ENCODE data around the gene MACO1.
A peak's percentile ranks its signal among the peaks of the same experiment; 100 is the strongest.
"Not testable (repeated sequence)": the region's sequence is repeated elsewhere in the genome, so short reads cannot be mapped to it uniquely, and the experiment has no call there.

Gene MACO1

GRCh38 chr1:25425098-25426085 is 5.3 kb upstream of the MACO1 start:
- no peak for DNase-seq

GRCh38 chr1:25427696-25428095 is 3.0 kb upstream of the MACO1 start:
- DNase-seq: no peak

DNA sequence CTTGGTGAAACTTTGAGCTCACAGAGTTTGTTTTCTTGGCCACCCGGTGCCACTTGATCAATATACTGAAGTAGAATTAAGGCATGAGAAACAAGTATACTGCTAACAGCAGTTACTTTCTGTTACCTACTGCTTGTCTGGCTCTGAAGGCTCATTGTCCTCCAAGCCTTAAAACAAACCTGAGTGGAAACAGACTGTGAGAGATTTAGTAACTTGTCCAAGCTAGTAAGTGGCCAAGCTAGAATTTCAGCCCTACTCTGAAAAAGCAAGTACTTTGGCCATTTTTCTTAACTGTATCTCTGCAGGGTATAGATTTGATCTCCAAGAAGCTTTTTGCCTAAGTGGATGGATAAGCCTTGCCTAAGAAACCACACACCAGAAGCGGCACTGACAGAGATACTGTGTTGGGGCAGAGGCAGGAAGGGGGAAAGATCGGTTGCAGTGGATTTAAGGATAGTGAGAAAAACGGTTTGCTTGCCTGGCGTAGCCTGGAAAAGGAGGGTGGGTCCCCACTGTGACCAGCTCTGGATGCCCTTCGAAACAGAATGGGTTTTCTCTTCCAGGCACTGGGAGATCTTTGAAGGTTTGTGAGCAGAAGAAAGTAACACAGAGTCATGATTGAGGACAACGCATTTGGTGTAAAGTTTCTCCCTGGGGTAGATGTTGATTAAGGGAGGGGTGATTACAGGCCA is 2.1 kb upstream of the MACO1 start:
- peak; percentile 76 for DNase-seq

DNA sequence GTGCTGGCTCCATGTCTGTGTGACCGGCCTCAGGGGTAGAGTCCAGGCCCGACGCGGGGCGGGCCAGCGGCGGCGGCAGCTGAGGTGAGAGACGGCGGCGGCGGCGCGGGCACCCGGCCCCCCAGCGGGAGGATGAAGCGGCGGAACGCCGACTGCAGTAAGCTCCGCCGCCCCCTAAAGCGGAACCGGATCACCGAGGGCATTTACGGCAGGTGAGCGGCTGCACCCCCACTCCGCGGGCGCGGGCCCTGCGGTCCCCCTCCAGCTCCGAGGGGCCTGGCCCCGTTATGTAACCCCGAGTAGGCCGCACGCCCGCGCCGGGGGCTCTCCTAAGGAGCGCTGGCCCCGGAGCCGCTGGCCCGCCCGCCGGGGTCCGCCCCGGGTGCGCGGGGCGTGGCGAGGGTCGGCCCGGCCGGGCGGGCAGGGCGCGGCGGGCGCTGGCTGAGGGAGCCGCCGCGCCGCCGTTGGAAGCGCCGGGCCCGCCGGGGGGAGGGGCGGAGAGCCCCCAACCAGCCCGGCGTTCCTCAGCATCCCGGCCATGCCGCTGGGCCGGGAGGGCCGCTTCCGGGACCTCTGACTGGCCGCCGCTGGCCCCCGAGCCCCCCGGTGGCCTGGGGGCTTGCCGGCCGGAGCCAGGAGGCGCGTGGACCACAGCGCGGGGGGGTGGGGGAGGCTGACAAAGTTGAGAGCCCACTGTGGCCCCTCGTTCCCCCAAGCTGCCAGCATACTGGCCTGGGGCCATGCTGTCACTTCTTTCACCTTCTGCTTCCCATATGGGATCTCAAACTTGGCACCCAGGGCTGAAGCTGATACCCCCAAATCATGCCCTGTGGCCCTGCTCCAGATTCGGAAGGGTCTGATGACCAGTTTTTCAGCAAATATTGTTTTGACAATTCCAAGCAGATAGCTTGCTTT is 527 bp downstream of the MACO1 start:
- no peak for DNase-seq

DNA sequence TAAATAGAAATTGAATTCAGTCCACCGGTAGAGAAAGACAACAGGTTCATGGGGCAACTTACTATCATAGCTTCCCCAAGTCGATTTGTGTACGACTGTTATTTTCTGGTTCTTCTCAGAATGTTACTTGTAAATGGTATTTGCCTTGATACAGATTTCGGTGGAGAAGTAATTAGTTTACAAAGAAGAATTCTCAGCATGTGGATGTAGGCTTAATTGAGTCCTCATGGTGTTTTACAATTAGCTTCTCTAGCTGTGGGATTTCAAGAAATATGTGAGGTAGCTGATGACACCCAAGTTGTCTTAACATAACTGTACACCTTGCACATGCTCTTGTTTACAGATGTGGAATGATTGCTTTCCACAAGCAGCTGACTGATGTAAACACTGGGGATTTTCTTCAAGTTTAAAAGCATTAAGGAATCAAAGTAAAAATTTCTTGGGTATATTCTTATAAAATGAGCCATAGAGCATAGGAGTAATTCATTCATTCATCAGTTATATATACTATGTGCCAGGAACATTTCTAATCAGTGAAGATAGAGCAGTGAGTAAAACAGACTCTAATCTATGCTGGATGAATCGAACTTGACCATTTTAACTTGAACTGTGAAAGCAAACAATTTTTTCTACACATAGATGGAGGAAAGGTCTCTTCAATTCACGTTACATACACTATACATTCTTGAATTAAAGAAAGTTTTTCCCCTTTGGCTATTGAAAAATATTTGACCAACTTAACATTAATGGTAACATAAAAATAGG is 1.4 kb downstream of the MACO1 start:
- peak; percentile 38 for DNase-seq

- no peak for DNase-seq
Measured at GRCh38 chr1:25432749-25433388, 2.2 kb downstream of the MACO1 start.

DNA sequence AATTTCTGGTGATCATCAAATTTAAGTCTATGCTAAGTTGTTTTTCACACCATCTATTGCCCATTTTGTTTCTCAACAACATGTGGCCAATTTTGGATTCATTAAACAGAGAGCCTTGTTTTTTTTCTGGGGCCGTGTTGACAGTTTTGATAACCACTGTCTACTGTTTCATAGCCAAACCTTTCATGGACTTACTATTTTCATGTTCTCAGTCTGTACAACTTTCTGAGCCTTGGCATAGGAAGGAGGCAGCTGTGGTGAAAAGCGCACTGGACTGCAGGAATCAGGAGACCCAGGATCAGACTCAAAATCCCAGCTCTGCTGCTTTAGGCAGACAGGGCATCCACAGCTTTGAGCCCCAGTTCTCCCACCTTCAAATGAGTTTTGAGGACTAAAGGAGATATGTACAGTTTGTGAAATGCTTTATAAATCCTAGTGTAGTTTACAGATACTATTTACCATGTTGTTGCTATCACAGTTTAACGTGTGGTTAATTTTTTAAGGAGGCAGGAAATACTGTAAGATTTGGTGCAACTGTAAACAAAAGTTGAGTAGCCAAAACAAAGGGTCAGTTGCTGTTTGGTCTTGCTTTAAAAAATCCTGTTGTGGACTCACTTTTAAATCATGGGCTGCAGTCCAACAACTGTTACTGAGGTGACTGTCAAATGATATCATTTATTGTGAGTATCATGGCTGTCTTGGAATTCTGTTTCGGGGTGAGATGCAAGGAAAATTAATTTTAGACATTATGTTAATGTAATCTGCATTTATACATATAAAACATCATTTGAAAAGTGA is 2.9 kb downstream of the MACO1 start:
- no peak for DNase-seq

GRCh38 chr1:25435397-25436108 is 4.9 kb downstream of the MACO1 start:
- DNase-seq: no peak

GRCh38 chr1:25437672-25438071 is 7.0 kb downstream of the MACO1 start:
- DNase-seq: no peak

GRCh38 chr1:25439287-25439686 is 8.6 kb downstream of the MACO1 start:
- no peak for DNase-seq

- DNase-seq: no peak
Measured at GRCh38 chr1:25442178-25442577, 11.5 kb downstream of the MACO1 start.

DNA sequence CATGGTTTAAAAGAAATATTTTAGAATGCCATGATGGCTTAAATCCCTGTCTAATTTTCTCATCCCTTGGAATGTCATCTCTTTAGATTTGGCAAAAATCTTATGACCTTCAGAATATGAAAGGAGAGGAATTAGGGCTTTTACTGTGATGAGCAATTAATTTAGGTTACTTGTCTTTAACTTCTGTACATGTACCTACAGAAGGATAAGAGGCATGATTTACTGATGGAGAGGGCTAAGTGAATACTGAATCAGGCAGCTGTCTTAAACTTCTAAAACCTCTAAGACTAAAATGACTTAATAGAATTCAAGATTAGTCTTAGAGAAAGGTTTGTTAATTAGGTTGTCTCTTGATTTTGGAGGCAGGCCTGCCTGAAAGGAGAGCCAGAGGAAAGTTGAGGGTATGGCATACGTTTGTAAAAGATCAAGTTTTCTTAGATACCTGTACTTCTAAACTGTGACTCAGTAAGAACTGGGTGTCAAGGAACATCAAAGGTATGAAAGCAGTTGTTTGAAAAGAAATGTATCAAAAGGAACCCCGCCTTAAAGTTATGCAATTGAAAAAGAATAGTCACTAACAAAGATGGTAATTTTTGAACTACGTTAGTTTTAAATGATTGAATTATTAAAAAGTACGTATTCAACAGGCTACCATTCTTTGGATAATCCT is 12.5 kb downstream of the MACO1 start:
- no peak for DNase-seq

DNA sequence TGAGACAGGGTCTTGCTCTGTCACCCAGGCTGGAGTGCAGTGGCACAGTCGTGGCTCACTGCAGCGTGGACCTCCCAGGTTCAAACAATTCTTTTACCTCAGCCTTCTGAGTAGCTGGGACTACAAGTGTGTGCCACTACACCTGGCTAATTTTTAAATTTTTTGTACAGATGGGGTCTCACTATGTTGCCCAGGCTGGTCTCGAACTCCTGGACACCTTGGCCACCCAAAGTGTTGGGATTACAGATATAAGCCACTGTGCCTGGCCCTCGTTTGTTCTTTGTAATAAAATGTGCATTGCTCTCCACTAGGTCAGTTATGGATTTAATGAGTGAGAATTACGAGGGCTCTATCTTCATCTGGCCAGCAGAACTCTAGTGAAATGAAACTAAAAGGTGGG is 13.9 kb downstream of the MACO1 start:
- DNase-seq: not testable (repeated sequence)

GRCh38 chr1:25445993-25446538 is 15.4 kb downstream of the MACO1 start:
- no peak for DNase-seq

- DNase-seq: no peak
Measured at GRCh38 chr1:25447547-25447946, 16.9 kb downstream of the MACO1 start.

DNA sequence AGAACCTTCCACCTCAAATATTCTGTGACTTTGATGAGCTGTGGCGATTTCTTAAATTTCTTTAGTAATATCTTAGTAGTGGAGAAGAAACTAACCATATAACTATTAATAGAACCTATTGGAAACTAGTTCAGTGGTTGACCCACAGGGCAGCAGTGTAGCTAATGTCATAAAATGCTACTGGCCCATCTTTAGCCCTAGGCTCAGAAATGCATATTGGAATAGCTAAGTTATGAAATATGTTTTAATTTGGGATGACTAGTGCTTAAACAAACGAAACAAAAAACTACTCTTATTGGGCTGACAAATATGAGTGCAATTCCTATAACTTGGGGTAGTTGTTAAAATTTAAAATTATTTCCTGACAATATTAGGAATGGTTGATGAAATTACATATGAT is 20.2 kb downstream of the MACO1 start:
- DNase-seq: no peak

DNA sequence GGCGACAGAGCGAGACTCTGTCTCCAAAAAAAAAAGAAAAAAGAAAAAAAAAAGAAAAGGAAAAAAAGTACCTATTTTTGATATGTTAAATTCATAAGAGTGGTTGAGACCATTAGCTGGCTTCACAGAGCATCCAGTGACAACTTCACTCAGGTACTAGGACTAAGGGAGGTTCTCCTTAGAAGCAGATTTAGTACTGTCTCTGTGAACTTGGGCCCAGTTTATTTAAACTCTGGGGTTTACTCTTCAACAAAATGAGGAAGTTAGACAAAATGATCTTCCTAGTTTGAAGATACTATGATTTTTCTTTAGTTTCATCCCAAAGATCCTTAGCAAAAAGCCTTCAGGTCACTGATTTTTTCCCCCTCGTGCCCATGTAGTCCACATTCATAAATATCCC is 21.2 kb downstream of the MACO1 start:
- no peak for DNase-seq

GRCh38 chr1:25456502-25456901 is 25.8 kb downstream of the MACO1 start:
- DNase-seq: no peak

All from hematopoietic multipotent progenitor cell treated with erythropoietin and hydrocortisone succinate and interleukin-3 and kit ligand, for 8 days (in vitro differentiated cells).